ENCODE results near the gene ANK3.
A peak's percentile ranks its signal among the peaks of the same experiment; 100 is the strongest.

ANK3 gene

DNA sequence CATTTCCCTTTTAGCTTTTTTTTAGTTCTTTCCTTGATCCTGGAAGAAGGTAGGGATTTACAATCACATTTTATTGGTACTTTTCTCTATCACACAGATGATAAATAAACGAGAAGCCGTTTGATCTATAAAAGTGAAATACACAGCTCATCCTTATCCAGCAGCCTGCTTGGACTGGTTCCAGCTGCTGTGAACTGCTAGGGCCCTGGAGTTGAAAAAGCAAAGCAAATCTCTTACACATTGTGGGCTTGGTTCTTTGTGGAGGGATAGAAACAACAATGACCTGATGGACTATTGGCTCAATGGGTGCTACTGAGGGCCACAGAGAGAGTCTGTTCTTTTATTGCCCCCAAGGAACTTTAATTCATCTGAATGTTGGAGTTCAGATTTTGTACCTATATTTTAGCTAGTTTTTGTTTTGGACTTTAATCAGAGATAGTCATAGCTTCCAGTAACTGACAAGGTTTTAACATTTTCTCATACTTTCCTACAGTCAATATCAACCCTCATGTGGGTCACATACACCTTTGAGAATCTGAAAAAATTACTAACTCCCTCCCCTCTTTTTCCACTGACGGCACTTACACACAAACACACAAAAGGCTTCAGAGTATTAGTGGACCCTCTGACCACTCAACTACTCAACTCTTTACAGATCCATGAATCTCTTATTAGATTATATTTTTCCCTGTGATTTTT, 391.7 kb downstream of the ANK3 start:
- POLR2A ChIA-PET (ENCODE audit: low non-redundant PET): no interaction called here
- CTCF ChIA-PET: interaction anchor here (0.7 kb wide), 1 partner anchor 177 kb away, joined by 3 read pairs; no protein-coding TSS in a partner anchor
- TF ChIP-seq, protein P1, sequence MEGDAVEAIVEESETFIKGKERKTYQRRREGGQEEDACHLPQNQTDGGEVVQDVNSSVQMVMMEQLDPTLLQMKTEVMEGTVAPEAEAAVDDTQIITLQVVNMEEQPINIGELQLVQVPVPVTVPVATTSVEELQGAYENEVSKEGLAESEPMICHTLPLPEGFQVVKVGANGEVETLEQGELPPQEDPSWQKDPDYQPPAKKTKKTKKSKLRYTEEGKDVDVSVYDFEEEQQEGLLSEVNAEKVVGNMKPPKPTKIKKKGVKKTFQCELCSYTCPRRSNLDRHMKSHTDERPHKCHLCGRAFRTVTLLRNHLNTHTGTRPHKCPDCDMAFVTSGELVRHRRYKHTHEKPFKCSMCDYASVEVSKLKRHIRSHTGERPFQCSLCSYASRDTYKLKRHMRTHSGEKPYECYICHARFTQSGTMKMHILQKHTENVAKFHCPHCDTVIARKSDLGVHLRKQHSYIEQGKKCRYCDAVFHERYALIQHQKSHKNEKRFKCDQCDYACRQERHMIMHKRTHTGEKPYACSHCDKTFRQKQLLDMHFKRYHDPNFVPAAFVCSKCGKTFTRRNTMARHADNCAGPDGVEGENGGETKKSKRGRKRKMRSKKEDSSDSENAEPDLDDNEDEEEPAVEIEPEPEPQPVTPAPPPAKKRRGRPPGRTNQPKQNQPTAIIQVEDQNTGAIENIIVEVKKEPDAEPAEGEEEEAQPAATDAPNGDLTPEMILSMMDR (conservative IDR thresholded peaks at IDR 0.05; ENCODE audit: low read depth): no peak
- no peak overlapping the region for H3K27ac ChIP-seq
- DNase-seq (ENCODE audit: low spot score): no peak

DNA sequence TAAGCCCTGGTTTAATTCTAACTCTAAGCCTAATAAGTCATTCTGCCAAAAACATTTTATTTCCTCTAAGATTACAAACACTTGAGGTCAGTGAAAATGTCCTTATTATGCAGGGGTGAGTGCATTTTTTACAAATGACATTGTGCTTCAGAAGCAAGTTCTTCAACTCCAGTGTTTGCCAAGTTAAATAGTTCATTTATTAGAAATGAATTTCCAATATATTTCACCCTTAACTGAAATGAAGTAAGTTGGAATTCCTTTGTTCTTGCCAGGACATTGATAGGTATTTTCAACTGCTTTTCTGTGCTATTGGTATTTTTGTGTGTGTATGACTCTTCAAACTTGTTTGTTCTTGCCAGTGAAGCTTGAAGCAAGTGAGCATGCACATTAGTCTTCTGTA, 393.8 kb downstream of the ANK3 start:
- DNase-seq (ENCODE audit: low spot score): no peak
- CTCF ChIA-PET: no interaction called here
- H3K27ac ChIP-seq: no peak overlapping the region
- TF ChIP-seq, protein P1 (conservative IDR thresholded peaks at IDR 0.05; ENCODE audit: low read depth): no peak
- POLR2A ChIA-PET (ENCODE audit: low non-redundant PET): no interaction called here

GRCh38 chr10:59993931-59994330, 395.7 kb downstream of the ANK3 start:
- H3K27ac ChIP-seq: no peak overlapping the region
- TF ChIP-seq, protein P1 (conservative IDR thresholded peaks at IDR 0.05; ENCODE audit: low read depth): no peak
- ChIA-PET CTCF (no interaction called here), POLR2A (ENCODE audit: low non-redundant PET) (no interaction called here)
- DNase-seq (ENCODE audit: low spot score): peak; percentile 48

GRCh38 chr10:59991661-59992060, 398.0 kb downstream of the ANK3 start:
- peak; percentile 63 for DNase-seq (ENCODE audit: low spot score)
- H3K27ac ChIP-seq: no peak overlapping the region
- ChIA-PET POLR2A (ENCODE audit: low non-redundant PET) (no interaction called here), CTCF (interaction anchor here (0.7 kb wide), 1 partner anchor 829 kb away, joined by 11 read pairs; no protein-coding TSS in a partner anchor)
- TF ChIP-seq, protein P1 (conservative IDR thresholded peaks at IDR 0.05; ENCODE audit: low read depth): no peak

DNA sequence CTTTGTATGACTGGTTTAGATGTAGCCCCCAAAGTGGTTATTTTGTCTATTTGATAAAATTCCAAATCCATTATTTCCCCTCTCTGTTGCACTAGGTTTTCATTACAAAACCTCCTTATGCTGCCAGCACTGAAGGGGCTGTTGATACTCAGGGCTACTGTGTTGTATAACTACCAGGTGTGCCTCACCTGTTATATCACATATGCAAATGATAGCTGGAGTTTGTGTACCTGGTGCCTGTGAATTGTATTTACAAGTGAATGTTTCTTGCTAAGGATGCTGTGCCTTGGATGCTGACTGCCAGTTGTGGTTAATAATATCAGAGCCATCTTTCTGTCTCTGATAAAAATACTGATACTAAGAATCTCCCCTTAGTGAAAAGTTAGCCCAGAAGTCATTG, 398.6 kb downstream of the ANK3 start:
- no peak overlapping the region for H3K27ac ChIP-seq
- ChIA-PET POLR2A (ENCODE audit: low non-redundant PET) (no interaction called here), CTCF (interaction anchor here (0.7 kb wide), 1 partner anchor 830 kb away, joined by 11 read pairs; no protein-coding TSS in a partner anchor)
- TF ChIP-seq, protein P1 (conservative IDR thresholded peaks at IDR 0.05; ENCODE audit: low read depth): no peak
- DNase-seq (ENCODE audit: low spot score): no peak

DNA sequence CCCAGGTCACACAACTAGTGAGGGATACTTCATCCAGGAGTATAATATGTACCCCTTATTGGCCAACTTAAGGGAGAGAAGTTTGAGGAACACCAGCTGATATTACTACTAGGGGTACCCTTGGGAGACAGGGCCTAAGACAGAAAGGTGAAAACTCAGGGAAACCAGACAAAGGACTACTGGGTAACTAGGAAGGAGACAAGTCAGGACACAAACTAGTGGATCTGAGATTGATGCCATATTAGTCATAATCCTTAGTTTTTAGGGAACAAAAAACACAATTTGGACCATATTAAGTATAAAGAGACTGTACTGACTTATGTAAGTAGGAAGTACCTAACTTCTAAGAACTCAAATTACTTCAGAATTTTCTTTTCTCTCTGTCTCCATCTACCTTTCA, 404.0 kb downstream of the ANK3 start:
- POLR2A ChIA-PET (ENCODE audit: low non-redundant PET): no interaction called here
- TF ChIP-seq, protein P1 (conservative IDR thresholded peaks at IDR 0.05; ENCODE audit: low read depth): no peak
- CTCF ChIA-PET: no interaction called here
- H3K27ac ChIP-seq: no peak overlapping the region
- no peak for DNase-seq (ENCODE audit: low spot score)

Data from RWPE1 (cell line).